Panc1 (cell line): ENCODE data around the gene ODC1. TPM values are rescaled to one million over a fixed set of nuclear protein-coding genes. Genes with fewer than 3 reads are reported as not detected.

Source experiments
- ATAC-seq: fragments of 200-7000 bp; cut with Tn5 transposase; 2 replicates; pipeline ENCODE4 v1.9.1; 2020; ENCODE audit warnings: mild to moderate bottlenecking, moderate library complexity
- BruUV-seq: library from RNA; stranded (reverse); fragments of 400-500 nt; replicated peaks from 2 replicates; lab custom pipeline; 2021; lab: Mats Ljungman, UMichigan
- CTCF ChIA-PET: fragments of 300-600 bp; sonication (Branson Sonifier 250); formaldehyde crosslinking; loops from one replicate; lab custom pipeline; 2022; ENCODE audit warnings: antibody characterized with exemption; lab: Charles Lee
- POLR2A ChIA-PET: fragments of 300-600 bp; sonication (Branson Sonifier 250); formaldehyde crosslinking; loops from one replicate; lab custom pipeline; 2022; ENCODE audit warnings: antibody characterized with exemption; lab: Charles Lee
- DNase-seq: peaks from one replicate; pipeline ENCODE4 v3.0.0-alpha.2; 2010; ENCODE audit warnings: low read depth, low spot score
- H3K27ac ChIP-seq: 2 replicates; pipeline ENCODE4 v1.5.1; 2011; ENCODE audit warnings: mild to moderate bottlenecking, low read length, inconsistent platforms
- H3K27me3 ChIP-seq: fragments of 200-500 bp; sonication (Bioruptor generic); 2 replicates; pipeline ENCODE4 v1.6.0; 2014; ENCODE audit warnings: low read length, inconsistent platforms; ENCODE audit not compliant: control insufficient read depth, insufficient read depth
- H3K36me3 ChIP-seq: fragments of 200-500 bp; sonication (Bioruptor generic); 2 replicates; pipeline ENCODE4 v1.5.1; 2014; ENCODE audit warnings: inconsistent platforms, mild to moderate bottlenecking, low read length, moderate library complexity; ENCODE audit not compliant: control insufficient read depth, insufficient read depth
- H3K4me1 ChIP-seq: 2 replicates; pipeline ENCODE4 v1.5.1; 2011; ENCODE audit warnings: inconsistent platforms, mild to moderate bottlenecking, low read length, moderate library complexity; ENCODE audit not compliant: control insufficient read depth, insufficient read depth
- H3K4me3 ChIP-seq, 2 experiments: 2 replicates each; pipeline ENCODE4 v1.5.1; 2011 to 2012; ENCODE audit warnings: low read depth in 2 of 2, low read length in 2 of 2, mild to moderate bottlenecking in 2 of 2, inconsistent platforms in 1 of 2, moderate library complexity in 1 of 2
- H3K9me3 ChIP-seq: fragments of 200-500 bp; sonication (Bioruptor generic); 2 replicates; pipeline ENCODE4 v1.5.1; 2014; ENCODE audit warnings: low read depth, mild to moderate bottlenecking, inconsistent platforms, low read length, moderate library complexity; ENCODE audit not compliant: control insufficient read depth, insufficient read depth
- POLR2AphosphoS5 ChIP-seq: IDR thresholded peaks from 2 replicates; pipeline ENCODE4 v1.6.1; 2012; ENCODE audit warnings: mild to moderate bottlenecking, low read depth, low read length, moderate library complexity
- REST ChIP-seq, 2 experiments: IDR thresholded peaks; 2 replicates each; pipeline ENCODE4 v1.6.1; 2011 to 2012; ENCODE audit warnings: low read depth in 2 of 2, control low read depth in 1 of 2, low read length in 1 of 2, mild to moderate bottlenecking in 1 of 2, moderate library complexity in 1 of 2; ENCODE audit not compliant: insufficient read depth in 1 of 2
- SIN3A ChIP-seq: IDR thresholded peaks from 2 replicates; pipeline ENCODE4 v1.6.1; 2012; ENCODE audit warnings: low read depth, mild to moderate bottlenecking, low read length, moderate library complexity, borderline replicate concordance; ENCODE audit not compliant: insufficient read depth
- TCF7L2 ChIP-seq: IDR thresholded peaks from 2 replicates; pipeline ENCODE4 v1.6.1; 2011; ENCODE audit warnings: mild to moderate bottlenecking, low read depth, low read length, inconsistent platforms
- in situ Hi-C: cut with HindIII; loops from 2 replicates; pipeline ENCODE4 v1.10.0; 2016; ENCODE audit warnings: low sequenced_read_pairs, low pct_unique_long_range_greater_than_20kb
- intact Hi-C: fragments of 100-400 bp; cut with micrococcal nuclease; formaldehyde crosslinking; loops from one replicate; pipeline ENCODE4 v1.10.0; 2022; ENCODE audit not compliant: unreplicated experiment
- total RNA-seq: library from RNA; stranded (reverse); gene quantifications from one replicate; pipeline ENCODE4 v1.2.1, GENCODE V29; 2021; ENCODE audit not compliant: unreplicated experiment
- TF ChIP-seq, protein P1 (sequence below): fragments of 450-650 bp; IDR thresholded peaks from 2 replicates; pipeline ENCODE4 v1.5.1; 2017; ENCODE audit warnings: mild to moderate bottlenecking

ODC1 gene
- total RNA-seq, 1 experiment from 2014 or later = 159 TPM

- H3K27me3 ChIP-seq = no peaks in the 10 kb centered on the region
- DNase-seq = no peak
- no peaks in the 10 kb centered on the region; the same call in 1 of the 2 replicates for H3K36me3 ChIP-seq
- peaks cover 73% of the 10 kb centered on the region for H3K4me1 ChIP-seq
- H3K27ac ChIP-seq = peak overlapping the region; percentile 99
- no peak for ATAC-seq
- H3K4me3 ChIP-seq = no peak overlapping the region
- no peak for TF ChIP-seq REST (IDR thresholded peaks at IDR 0.05; ENCODE audit: insufficient read depth in 1 of 2, low read depth in 2 of 2, low read length in 1 of 2)
- TF ChIP-seq, protein P1, sequence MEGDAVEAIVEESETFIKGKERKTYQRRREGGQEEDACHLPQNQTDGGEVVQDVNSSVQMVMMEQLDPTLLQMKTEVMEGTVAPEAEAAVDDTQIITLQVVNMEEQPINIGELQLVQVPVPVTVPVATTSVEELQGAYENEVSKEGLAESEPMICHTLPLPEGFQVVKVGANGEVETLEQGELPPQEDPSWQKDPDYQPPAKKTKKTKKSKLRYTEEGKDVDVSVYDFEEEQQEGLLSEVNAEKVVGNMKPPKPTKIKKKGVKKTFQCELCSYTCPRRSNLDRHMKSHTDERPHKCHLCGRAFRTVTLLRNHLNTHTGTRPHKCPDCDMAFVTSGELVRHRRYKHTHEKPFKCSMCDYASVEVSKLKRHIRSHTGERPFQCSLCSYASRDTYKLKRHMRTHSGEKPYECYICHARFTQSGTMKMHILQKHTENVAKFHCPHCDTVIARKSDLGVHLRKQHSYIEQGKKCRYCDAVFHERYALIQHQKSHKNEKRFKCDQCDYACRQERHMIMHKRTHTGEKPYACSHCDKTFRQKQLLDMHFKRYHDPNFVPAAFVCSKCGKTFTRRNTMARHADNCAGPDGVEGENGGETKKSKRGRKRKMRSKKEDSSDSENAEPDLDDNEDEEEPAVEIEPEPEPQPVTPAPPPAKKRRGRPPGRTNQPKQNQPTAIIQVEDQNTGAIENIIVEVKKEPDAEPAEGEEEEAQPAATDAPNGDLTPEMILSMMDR = no peak
- no peaks in the 10 kb centered on the region for H3K9me3 ChIP-seq
- POLR2A ChIA-PET = interaction anchor here (0.5 to 0.9 kb wide), 8 partner anchors 10 to 124 kb away, joined by 3 to 6 read pairs (median 3); no protein-coding TSS in a partner anchor
- in situ Hi-C loops = no loop called here
- CTCF ChIA-PET = interaction anchor here (0.6 to 2.5 kb wide), 3 partner anchors 28 to 332 kb away, joined by 3 to 9 read pairs (median 6); no protein-coding TSS in a partner anchor
- intact Hi-C loops = loop anchor here (5.0 to 10.0 kb wide), 2 partner anchors 65 to 263 kb away; no protein-coding TSS in a partner anchor
- BruUV-seq = no TSS peak
Observed at GRCh38 chr2:10407432-10407831, 40.7 kb downstream of the ODC1 start.

DNA sequence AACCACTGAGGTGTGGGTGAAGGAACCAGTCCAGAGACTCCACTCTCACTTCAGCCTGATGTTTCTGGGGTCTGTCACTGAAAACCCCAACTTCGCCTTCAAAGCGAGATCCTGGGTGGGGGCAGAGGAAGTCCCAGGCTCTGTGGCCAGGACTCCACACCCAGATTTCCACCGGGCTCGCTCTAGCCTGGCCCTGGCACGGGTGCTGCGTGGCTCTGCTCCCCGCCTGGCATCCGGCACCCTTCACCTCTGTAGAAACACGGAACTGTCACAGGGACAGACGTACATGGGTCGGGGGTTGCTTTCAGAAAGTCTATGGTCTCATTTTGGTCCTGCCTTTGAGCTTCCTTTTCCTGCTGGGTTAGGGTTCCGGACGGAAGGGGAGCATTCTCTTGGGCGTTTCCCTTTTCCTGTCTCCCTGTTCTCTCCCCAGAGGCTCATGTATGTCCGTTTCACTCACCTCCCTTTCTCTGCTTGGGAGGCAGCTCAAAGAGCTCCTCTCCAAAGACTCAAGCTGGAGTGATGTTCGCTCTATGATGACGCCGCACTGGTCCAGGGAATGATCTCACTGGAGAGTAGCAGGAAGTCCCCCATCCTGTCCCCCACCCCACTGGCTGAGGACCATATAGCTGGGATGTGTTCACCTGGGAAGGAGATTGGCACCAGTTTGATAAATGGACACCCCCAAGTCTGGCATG, 41.5 kb downstream of the ODC1 start:
- intact Hi-C loops = loop anchor here (5.0 to 10.0 kb wide), 2 partner anchors 64 to 262 kb away; no protein-coding TSS in a partner anchor
- CTCF ChIA-PET = no interaction called here
- no peak for DNase-seq

More for the DNA sequence above, 41.5 kb downstream of the ODC1 start:
- POLR2A ChIA-PET = no interaction called here
- no TSS peak for BruUV-seq
- Histone ChIP-seq H3K27me3 (no peaks in the 10 kb centered on the region), H3K27ac (peak overlapping the region; percentile 99), H3K4me1 (peaks cover 80% of the 10 kb centered on the region), H3K9me3 (no peaks in the 10 kb centered on the region), H3K4me3 (no peak overlapping the region), H3K36me3 (no peaks in the 10 kb centered on the region)
- ATAC-seq = no peak
- TF ChIP-seq TCF7L2 (no peak), REST (IDR thresholded peaks at IDR 0.05; ENCODE audit: insufficient read depth in 1 of 2, low read depth in 2 of 2, low read length in 1 of 2) (no peak), POLR2AphosphoS5 (no peak), SIN3A (no peak)
- TF ChIP-seq, protein P1 = no peak
- in situ Hi-C loops = no loop called here
